ENCODE data around the gene THOC7.

GRCh38 chr3:63863150-63864007 lies at the start of gene THOC7, which contains the start of gene ATXN7:
- TF ChIP-seq GATA2 (IDR thresholded peaks at IDR 0.05; ENCODE audit: low read depth, low read length), result no peak
- no peak for TF ChIP-seq GATA3 (IDR thresholded peaks at IDR 0.05; ENCODE audit: low read depth, low read length)

Measured in SH-SY5Y (cell line).